GM12878 (cell line): Measurements from ENCODE around the gene LIMS2. TPM values are rescaled to one million over a fixed set of nuclear protein-coding genes. Genes with fewer than 3 reads are reported as not detected.

Source experiments
- ATAC-seq: fragments of 200-7000 bp; cut with Tn5 transposase; 3 replicates; pipeline ENCODE4 v1.9.1; 2020; ENCODE audit warnings: mild to moderate bottlenecking, moderate library complexity
- BruUV-seq: library from RNA; stranded (reverse); fragments of 400-500 nt; replicated peaks from 2 replicates; lab custom pipeline; 2021; lab: Mats Ljungman, UMichigan
- CTCF ChIA-PET: fragments of 300-600 bp; sonication (Branson Sonifier 250); formaldehyde crosslinking; extraction: SDS; loops from one replicate; lab custom pipeline; 2021; ENCODE audit warnings: inconsistent platforms; lab: Yijun Ruan, JAX
- POLR2A ChIA-PET: fragments of 350-600 bp; formaldehyde crosslinking; extraction: SDS; loops from one replicate; lab custom pipeline; 2021; ENCODE audit warnings: inconsistent platforms; lab: Charles Lee
- RAD21 ChIA-PET: fragments of 300-600 bp; sonication (Branson Sonifier 250); formaldehyde crosslinking; loops from one replicate; lab custom pipeline; 2023; ENCODE audit warnings: antibody characterized with exemption; ENCODE audit not compliant: unreplicated experiment; lab: Charles Lee
- SMC1A ChIA-PET: fragments of 300-600 bp; sonication (Branson Sonifier 250); formaldehyde crosslinking; loops from one replicate; lab custom pipeline; 2023; ENCODE audit not compliant: unreplicated experiment, uncharacterized antibody; lab: Charles Lee
- DNase-seq: peaks from one replicate; pipeline ENCODE4 v3.0.0-alpha.2; 2011; ENCODE audit warnings: low read depth, low spot score
- FAIRE-seq: peaks from 3 replicates; lab custom pipeline; 2011; peaks lifted over from hg19 to GRCh38; lab: Jason Lieb, UNC
- H2AFZ ChIP-seq: 2 replicates; pipeline ENCODE4 v1.6.0; 2011; ENCODE audit warnings: low read depth, low read length, control low read depth; ENCODE audit not compliant: control insufficient read depth
- H3K27ac ChIP-seq: 2 replicates; pipeline ENCODE4 v1.5.1; 2011; ENCODE audit warnings: control low read depth; ENCODE audit not compliant: control insufficient read depth, insufficient read depth
- H3K27me3 ChIP-seq, 2 experiments: replicated peaks in 1 of 2; 2 replicates each; pipeline versions ENCODE4 v1.6.0 to v1.6.1; 2011; ENCODE audit warnings: low read length in 1 of 2; ENCODE audit not compliant: control insufficient read depth in 2 of 2, insufficient read depth in 2 of 2
- H3K36me3 ChIP-seq, 2 experiments: 2 replicates each; pipeline ENCODE4 v1.5.1; 2011; ENCODE audit warnings: low read length in 1 of 2; ENCODE audit not compliant: control insufficient read depth in 2 of 2, insufficient read depth in 2 of 2
- H3K4me1 ChIP-seq: 2 replicates; pipeline ENCODE4 v1.6.1; 2011; ENCODE audit warnings: mild to moderate bottlenecking, low read length, moderate library complexity, mixed read lengths; ENCODE audit not compliant: control insufficient read depth, insufficient read depth
- H3K4me2 ChIP-seq: 2 replicates; pipeline ENCODE4 v1.6.0; 2011; ENCODE audit warnings: control low read depth; ENCODE audit not compliant: control insufficient read depth, insufficient read depth
- H3K4me3 ChIP-seq: fragments of 200-600 bp; sonication (generic); 2 replicates; pipeline ENCODE4 v1.5.1; 2016
- H3K79me2 ChIP-seq: 2 replicates; pipeline ENCODE4 v1.6.0; 2011; ENCODE audit warnings: low read length; ENCODE audit not compliant: control insufficient read depth, insufficient read depth
- H3K9ac ChIP-seq: 2 replicates; pipeline ENCODE4 v1.8.0; 2011; ENCODE audit warnings: low read length, control low read depth, mixed read lengths; ENCODE audit not compliant: control insufficient read depth, insufficient read depth
- H3K9me3 ChIP-seq: replicated peaks from 3 replicates; pipeline ENCODE4 v1.5.1; 2011; ENCODE audit warnings: mild to moderate bottlenecking, low read length; ENCODE audit not compliant: control insufficient read depth, insufficient read depth
- H4K20me1 ChIP-seq: 2 replicates; pipeline ENCODE4 v1.6.0; 2011; ENCODE audit not compliant: control insufficient read depth, insufficient read depth
- ATF3 ChIP-seq: IDR thresholded peaks from 2 replicates; pipeline ENCODE4 v1.6.1; 2011; ENCODE audit warnings: low read depth, mild to moderate bottlenecking, low read length, moderate library complexity, borderline replicate concordance; ENCODE audit errors: extremely low read depth
- CHD4 ChIP-seq: fragments of 200-600 bp; sonication (generic); IDR thresholded peaks from 2 replicates; pipeline ENCODE4 v1.6.1; 2016; ENCODE audit warnings: mild to moderate bottlenecking
- CTCF ChIP-seq, 3 experiments: IDR thresholded peaks in 2 of 3; conservative IDR thresholded peaks in 1 of 3; 2 replicates each; pipeline ENCODE4 v1.5.1; 2011; ENCODE audit warnings: low read depth in 3 of 3, low read length in 3 of 3, mild to moderate bottlenecking in 3 of 3, control low read depth in 2 of 3, moderate library complexity in 2 of 3, inconsistent platforms in 1 of 3, mixed read lengths in 1 of 3; ENCODE audit not compliant: control insufficient read depth in 2 of 3, insufficient read depth in 1 of 3; ENCODE audit errors: extremely low read depth in 1 of 3
- E2F4 ChIP-seq: IDR thresholded peaks from 2 replicates; pipeline ENCODE4 v1.6.1; 2012; ENCODE audit warnings: low read depth, low read length, improper control_type of control experiment
- FOS ChIP-seq: IDR thresholded peaks from 3 replicates; pipeline ENCODE4 v1.6.1; 2011; ENCODE audit warnings: borderline replicate concordance; ENCODE audit not compliant: insufficient read length; ENCODE audit errors: extremely low read depth
- HCFC1 ChIP-seq: fragments of 150-350 bp; IDR thresholded peaks from 2 replicates; pipeline ENCODE4 v1.6.1; 2014; ENCODE audit warnings: low read length
- MTA2 ChIP-seq: fragments of 450-650 bp; IDR thresholded peaks from 2 replicates; pipeline ENCODE4 v1.6.1; 2016; ENCODE audit warnings: low read depth, mild to moderate bottlenecking, moderate library complexity
- PAX5 ChIP-seq: IDR thresholded peaks from 2 replicates; pipeline ENCODE4 v1.6.1; 2011; ENCODE audit warnings: low read depth, low read length, borderline replicate concordance
- RAD51 ChIP-seq: fragments of 450-650 bp; IDR thresholded peaks from 2 replicates; pipeline ENCODE4 v1.6.1; 2016; ENCODE audit warnings: moderate library complexity, mild to moderate bottlenecking, inconsistent platforms
- RCOR1 ChIP-seq: conservative IDR thresholded peaks from 2 replicates; pipeline ENCODE4 v1.6.1; 2012; ENCODE audit warnings: low read depth, low read length, improper control_type of control experiment
- SMC3 ChIP-seq: IDR thresholded peaks from 2 replicates; pipeline ENCODE4 v1.6.1; 2011; ENCODE audit warnings: low read length, improper control_type of control experiment, borderline replicate concordance
- ZBTB4 ChIP-seq: fragments of 450-650 bp; formaldehyde crosslinking; IDR thresholded peaks from 2 replicates; pipeline ENCODE4 v1.4.0; 2022; ENCODE audit warnings: mild to moderate bottlenecking, moderate library complexity
- WGBS: methylation state at CpG from one replicate; pipeline ENCODE4 v1.1.6; 2016; ENCODE audit warnings: low lambda C conversion rate; ENCODE audit not compliant: insufficient replicate concordance, insufficient coverage; ENCODE audit errors: missing lambda C conversion rate; 5-methylcytosine and 5-hydroxymethylcytosine counted together
- in situ Hi-C: fragments of 300-500 bp; cut with MboI; formaldehyde crosslinking; loops from 9 replicates; pipeline ENCODE4 v1.14.3; 2018; ENCODE audit warnings: mixed read lengths
- intact Hi-C: fragments of 100-400 bp; cut with micrococcal nuclease; formaldehyde crosslinking; loops from one replicate; pipeline ENCODE4 v1.14.2; 2022; ENCODE audit not compliant: unreplicated experiment
- polyA plus RNA-seq, 11 experiments: library from polyadenylated mRNA; depleted of rRNA in 4 of 11; unstranded in 6 of 11; stranded (reverse) in 5 of 11; fragments of >200 nt; fragmentation: Nextera tagmentation in 4 of 11; fragmentation: Illumina TruSeq in 1 of 11; extraction: Ambion mirVana in 4 of 11; extraction: Trizol in 1 of 11; gene quantifications; 1 replicate in 1 of 11; 2 replicates in 10 of 11; pipeline versions ENCODE4 v1.2.1 to v1.2.3, GENCODE V29; 2011 to 2016; ENCODE audit warnings: inconsistent platforms in 2 of 11, missing spikeins in 2 of 11, low read depth in 1 of 11
- total RNA-seq, 4 experiments: library from RNA; depleted of rRNA in 3 of 4; stranded (reverse); fragments of >200 nt in 3 of 4; fragmentation: Illumina TruSeq in 1 of 4; extraction: Trizol in 1 of 4; gene quantifications; 2 replicates each; pipeline versions ENCODE4 v1.2.1 to v1.2.3, GENCODE V29; 2013 to 2021

Gene LIMS2
- total and polyA plus RNA-seq, 10 of the 15 experiments (the other 5 are each of a cell fraction or from before 2014, with no cell fraction given): 0.06 to 0.81 (median 0.16) TPM; not detected in 2

- DNase-seq (no peak), ATAC-seq (peak; percentile 98), FAIRE-seq (peak; percentile 95)
- no peaks in the 10 kb centered on the region for H3K27me3 ChIP-seq
- H3K79me2 ChIP-seq: no peaks in the 10 kb centered on the region
- SMC1A ChIA-PET: interaction anchor here (0.5 to 2.3 kb wide), 21 partner anchors 9 to 293 kb away, joined by 3 to 26 read pairs (median 3); no protein-coding TSS in a partner anchor
- no peaks in the 10 kb centered on the region for H3K9me3 ChIP-seq
- H3K27ac ChIP-seq: no peak overlapping the region
- H3K4me1 ChIP-seq: no peaks in the 10 kb centered on the region
- CTCF ChIA-PET: interaction anchor here (0.5 to 4.5 kb wide), 52 partner anchors 8 to 643 kb away, joined by 3 to 90 read pairs (median 4); partner anchors contain the start of genes IWS1 and WDR33
- intact Hi-C loops: loop anchor here (1.0 kb wide), 1 partner anchor 58 kb away; no protein-coding TSS in a partner anchor
- no peak overlapping the region for H3K9ac ChIP-seq
- RAD21 ChIA-PET: interaction anchor here (0.6 to 2.0 kb wide), 24 partner anchors 13 to 643 kb away, joined by 3 to 23 read pairs (median 3); partner anchors contain the start of genes IWS1 and WDR33
- H3K4me3 ChIP-seq: no peak overlapping the region
- in situ Hi-C loops: no loop called here
- no peaks in the 10 kb centered on the region for H3K36me3 ChIP-seq
- H2AFZ ChIP-seq: peak overlapping the region; percentile 48; the same call in 1 of the 2 replicates
- WGBS: 32% methylated on average over 10 of the region's 10 CpGs
- H3K4me2 ChIP-seq: no peak overlapping the region
- POLR2A ChIA-PET: interaction anchor here (0.5 kb wide), 1 partner anchor 237 kb away, joined by 3 read pairs; no protein-coding TSS in a partner anchor
- H4K20me1 ChIP-seq: no peaks in the 10 kb centered on the region
- no TSS peak for BruUV-seq
- TF ChIP-seq SMC3 (peak; percentile 79), RCOR1 (no peak), E2F4 (no peak), CHD4 (no peak), RAD51 (no peak), MTA2 (no peak), CTCF (IDR thresholded peaks at IDR 0.05 in 2 of 3, conservative IDR thresholded peaks at IDR 0.05 in 1 of 3; ENCODE audit: control insufficient read depth in 2 of 3, extremely low read depth in 1 of 3, insufficient read depth in 1 of 3, low read depth in 3 of 3, low read length in 3 of 3) (peak; percentile 96 to 99 (median 96); a peak in 5 of 6 replicates), FOS (no peak), ATF3 (no peak), ZBTB4 (CRISPR knock-in tag) (no peak), PAX5 (peak; percentile 51; the same call in 1 of the 2 replicates), HCFC1 (no peak)
Measured at GRCh38 chr2:127591221-127591923, 84.0 kb downstream of the LIMS2 start.
